NCI-H69 (cell line): ENCODE measurements around the gene TM9SF3.

Experiments used
- DNase-seq: peaks from one replicate; lab custom pipeline; 2025; lab: John Stamatoyannopoulos, UW

The TM9SF3 gene

GRCh38 chr10:96470116-96470743, 116.6 kb downstream of the TM9SF3 start:
- peak; percentile 51 for DNase-seq

GRCh38 chr10:96468845-96469244, 118.0 kb downstream of the TM9SF3 start:
- peak; percentile 2 for DNase-seq
